Cerebellar nuclear complex (tissue), 1 donor: ENCODE results near the gene C2orf81.

Experiments used
- DNase-seq, 2 experiments: peaks; one replicate each; lab custom pipeline; 2025; lab: John Stamatoyannopoulos, UW

The C2orf81 gene

DNA sequence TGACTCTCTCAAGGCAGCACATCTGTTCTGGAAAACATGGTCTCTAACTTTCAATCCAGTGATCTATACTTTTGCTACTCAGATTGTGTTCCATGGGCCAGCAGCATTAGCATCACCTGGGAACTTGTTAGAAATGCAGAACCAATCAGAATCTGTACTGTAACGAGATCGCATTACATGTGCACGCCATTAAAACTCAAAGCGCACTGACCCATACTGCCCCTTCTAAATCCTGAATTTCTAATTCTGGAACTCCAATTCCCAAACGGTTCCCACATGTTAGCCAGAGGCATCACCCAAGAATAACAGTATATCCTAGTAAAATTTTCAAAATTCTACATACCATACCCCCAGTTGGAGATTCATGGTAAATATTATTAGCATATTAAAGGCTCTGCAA, 30.8 kb downstream of the C2orf81 start:
- DNase-seq: no peak

DNA sequence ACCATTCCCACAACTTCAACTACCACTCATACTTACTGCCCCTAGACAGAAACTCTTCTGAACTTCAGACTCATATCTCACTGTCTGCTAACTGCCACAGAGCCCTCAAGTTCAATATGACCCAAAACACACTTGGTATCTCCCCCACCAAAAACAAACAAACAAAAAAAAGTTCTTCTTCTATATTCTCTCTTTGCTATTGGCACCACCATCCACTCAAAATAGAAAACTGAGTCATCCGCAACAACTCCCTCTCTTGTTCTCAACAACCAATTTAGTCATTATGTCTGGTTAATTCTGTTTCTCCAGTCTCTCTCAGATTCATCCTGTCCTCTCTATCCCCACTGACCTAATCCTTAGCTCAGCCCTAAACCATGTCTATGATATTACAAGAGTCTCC, 34.1 kb downstream of the C2orf81 start:
- DNase-seq: no peak

DNA sequence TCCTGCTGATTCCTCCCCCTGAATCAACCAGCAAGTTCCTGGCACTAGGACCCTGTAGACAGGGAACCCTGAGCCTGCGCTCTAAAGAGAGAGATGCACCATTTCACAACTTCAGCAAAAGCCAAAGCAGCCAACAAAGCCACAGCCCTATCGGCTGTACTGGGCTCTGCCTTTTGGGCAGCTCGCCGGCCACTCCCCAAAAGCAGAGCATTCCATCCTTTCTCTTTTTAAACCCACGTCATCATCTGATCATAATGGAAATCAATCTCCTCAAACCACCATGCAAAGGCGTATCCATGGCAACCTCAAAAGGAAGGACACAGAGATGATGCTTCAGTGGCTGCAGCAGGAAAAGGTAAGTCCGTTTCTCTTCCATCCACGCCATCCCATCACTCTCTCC, 36.0 kb downstream of the C2orf81 start:
- DNase-seq: no peak

DNA sequence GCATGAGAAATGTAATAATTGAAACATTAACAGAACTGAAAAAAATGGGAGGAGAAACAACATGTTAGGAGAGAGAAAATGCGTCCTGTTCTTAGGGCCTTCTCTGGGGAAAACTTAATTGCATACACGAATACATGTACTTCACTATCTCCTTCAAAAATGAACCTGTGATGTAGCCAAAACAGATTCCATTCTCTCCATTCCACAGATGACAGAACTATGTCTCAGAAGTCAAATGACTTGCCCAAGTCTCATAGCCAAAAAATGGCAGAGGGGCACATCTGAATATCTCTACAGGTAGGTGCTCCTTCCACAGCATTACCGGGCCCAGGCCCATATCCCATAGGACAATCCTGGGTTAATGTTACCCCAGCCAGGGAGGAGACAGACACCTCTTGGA, 37.4 kb downstream of the C2orf81 start:
- DNase-seq: no peak

DNA sequence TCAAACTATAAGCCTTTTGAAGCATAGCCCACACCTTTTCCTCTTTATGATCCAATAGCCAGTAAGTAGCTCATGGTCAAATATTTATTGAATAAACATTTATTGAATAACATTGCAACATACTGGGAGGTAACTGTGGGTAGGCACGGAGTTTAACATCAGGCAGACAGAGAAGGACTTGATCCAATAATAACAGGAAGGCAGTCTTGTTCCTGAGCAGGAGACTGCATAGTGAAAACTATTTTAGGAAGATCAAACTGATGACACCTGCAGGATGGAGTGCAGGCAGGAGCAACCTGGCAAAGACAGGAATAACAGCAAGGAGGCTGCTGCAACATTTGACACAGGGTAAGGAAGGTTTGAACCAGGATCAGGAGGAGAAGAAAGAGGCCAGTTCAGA, 38.2 kb downstream of the C2orf81 start:
- DNase-seq: no peak

DNA sequence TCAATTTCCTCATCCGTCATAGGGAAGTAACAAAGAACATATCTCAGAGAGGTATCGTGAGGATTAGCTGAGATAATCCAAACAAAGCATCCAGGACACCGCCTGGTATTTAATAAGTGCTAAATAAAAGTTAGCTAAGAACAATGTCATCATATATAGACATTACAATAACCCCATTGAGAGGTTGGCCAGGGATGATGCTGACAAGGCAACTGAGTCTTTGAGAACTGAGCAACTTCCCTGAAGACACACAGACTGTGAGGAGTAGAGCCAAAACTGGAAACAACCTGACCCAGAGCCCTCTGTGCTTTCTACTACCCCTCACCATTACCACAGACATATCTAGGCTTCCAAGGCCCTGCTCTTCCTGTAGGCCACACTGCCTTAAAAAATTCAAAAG, 39.7 kb downstream of the C2orf81 start:
- no peak for DNase-seq

DNA sequence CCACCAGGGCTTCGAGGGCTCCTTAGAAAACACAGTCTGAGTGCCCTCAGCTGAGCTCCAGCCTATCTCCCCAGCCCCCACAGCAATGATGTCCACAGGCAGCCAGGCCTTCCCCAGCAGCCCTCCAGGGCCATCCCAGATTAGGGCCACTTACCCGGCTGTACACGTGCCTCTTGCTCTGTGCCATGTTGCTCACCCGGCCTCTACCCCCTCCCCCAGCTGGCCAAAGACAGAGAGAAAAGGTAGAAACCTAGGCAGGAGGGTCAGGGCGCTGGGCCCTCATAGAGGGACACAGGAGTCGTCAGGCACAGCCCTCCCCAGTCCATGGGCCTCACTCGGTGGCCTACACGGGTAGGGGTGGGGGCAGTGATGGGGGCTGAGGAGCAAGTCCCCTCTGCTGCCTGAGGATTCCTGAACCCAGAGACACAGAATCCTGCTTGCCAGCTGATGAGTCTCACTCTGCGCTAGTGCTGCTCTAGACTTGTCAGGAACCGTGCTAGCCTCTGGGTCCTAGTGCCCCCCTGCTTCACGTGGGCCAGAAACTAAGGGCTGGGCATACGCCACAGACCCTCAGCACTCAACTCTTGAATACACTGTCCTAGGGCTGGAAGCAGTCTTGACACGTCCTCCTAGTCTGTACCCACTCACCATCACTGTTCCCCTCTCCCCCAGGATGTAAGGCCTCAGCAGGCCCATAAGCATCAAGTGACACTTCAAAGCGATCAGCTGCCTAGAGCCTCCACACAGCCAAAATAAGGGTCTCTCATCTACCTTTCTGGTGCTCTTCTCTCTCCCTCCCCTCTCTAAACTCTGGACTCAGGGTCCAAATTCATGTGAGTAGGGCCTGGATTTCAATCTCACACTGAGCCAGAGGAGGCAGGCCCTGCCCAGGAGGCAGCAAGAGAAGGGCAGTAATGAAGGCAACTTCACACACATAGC, 41.3 kb downstream of the C2orf81 start, which contains the start of gene DCTN1:
Gene DCTN1 (minus strand): TSS at position 461 of the 939 bp plus-strand sequence. CDS start 274 bp downstream, at position 187.
- peak; percentile 10 to 56 for DNase-seq

DNA sequence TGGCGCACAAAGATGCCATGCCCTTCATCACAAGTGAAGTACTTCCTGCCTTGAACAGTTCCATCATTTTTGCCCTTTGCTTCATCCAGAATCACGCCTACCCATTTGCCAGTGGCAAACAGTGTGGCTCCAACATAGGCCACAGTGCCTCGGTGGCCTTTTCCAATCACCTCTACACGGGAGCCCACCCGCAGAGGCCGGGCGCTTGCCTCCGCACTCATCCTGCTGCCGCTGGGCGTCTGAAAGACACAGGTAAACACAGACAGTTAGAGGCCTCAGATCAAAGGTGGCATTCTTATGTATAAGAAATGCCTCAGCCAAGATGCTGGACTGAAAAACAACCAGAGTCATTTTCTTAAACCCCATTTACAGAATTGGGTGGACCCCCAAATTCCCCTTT, 43.4 kb downstream of the C2orf81 start:
- DNase-seq: no peak

DNA sequence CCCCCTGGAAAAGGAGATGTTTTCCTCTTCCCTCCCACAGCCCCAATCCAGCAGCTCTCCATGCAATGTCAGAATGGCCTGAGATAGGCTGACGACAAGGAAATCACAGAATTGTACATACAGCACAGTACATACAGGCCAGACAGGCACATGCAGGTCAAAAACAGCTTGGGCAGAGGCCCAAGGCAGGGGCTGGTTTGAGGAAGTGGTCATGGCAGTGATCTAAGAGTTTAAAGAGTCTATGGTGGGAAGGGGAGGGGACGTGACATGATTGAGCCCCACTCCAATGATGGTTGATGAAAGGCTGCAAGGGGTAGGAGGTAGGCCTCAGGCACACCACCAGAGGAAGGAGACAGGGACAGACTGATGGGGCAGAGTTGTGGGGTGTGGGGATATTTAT, 45.6 kb downstream of the C2orf81 start:
- DNase-seq: no peak

DNA sequence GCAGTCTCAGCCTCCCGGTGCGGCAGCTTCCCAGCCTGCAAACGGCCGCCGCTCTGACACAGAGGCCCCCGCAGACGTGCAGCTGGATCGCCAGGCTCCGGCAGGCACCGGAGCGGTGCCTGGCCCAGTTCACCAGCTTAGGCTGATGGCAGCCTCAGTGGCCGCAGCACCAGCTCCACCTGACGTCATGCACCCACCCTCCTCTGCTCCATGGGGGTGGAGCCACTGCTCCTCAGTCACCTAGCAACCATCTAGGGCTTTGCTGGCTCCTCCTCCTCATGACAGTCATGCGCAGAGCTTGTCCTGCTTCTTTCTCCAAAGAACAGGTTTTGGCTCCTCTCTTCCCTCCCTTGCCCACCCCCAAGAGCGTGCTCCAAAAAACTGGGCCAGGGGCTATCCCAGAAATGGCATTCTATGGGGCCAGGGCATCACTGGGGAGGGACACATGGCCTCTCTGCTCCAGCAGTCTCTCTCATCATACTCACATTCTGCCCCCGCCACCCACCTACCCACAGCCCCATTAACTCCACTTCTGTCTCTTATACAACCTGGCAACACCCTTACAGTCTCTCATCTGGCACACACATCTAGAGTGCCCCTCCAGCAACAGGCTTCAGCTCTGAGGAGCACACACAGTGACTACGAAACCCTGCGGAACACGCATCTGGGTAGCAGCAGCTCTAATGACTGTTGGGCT, 46.8 kb downstream of the C2orf81 start:
- peak; percentile 94 to 99 for DNase-seq

DNA sequence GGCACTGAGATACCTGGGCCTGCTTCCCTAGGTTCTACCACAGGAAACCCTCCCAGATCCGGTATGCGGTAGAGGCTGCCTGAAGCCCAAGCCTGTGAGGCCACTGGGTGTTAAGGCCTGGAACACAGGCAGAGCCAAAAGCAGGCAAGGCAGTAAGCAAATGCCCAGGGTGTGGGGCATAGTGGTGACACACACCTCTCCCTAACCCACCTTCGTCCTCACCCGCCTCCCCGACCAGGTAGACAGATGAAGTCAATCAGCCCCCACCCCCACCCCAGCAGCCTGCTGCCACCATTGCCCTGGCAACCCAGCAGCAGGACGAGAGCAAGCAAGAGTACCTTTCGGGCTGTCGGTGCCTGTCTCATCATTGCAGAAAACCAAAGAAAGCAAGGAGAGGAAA, 47.4 kb downstream of the C2orf81 start:
- DNase-seq: no peak

DNA sequence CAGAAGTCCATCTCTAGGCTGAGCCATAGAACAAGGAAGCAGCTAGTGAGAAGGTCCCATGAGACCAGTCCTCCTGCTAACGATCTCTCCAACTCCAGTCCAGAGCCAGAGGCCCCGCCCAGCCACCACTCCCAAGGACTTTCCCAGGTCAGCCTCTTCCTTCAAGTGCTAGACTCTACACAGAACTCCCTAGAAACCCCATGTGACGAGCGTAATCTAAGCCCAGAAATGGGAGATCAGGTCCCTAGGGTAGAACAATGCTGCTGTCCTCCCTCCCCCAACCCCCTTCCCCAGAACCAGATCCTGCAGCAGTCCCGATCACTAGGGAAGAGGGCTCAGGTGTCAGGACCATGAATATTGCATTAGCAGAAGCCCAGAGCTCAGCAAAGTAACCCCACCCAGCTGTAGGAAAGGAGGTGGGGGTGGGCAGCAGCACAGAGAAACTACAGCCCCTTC, 48.2 kb downstream of the C2orf81 start:
- no peak for DNase-seq

DNA sequence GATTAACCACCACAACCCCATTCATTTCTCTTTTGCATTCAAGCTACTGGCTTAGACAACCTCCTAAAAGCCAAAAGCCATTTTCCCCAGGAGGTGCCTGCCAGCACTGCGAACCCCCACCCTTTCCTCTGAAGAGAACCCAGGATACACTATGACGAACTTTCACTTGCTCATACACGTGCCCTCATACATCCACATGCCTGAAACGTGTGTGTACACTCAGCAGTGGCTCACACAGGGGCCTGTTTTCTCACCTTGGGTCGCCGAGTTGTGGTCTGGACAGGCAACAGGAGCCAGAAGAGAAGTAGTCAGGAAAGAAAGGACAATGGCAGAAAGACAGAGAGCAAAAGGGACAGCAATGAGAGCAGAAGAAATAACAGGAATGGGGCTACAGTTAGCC, 48.7 kb downstream of the C2orf81 start:
- no peak for DNase-seq

DNA sequence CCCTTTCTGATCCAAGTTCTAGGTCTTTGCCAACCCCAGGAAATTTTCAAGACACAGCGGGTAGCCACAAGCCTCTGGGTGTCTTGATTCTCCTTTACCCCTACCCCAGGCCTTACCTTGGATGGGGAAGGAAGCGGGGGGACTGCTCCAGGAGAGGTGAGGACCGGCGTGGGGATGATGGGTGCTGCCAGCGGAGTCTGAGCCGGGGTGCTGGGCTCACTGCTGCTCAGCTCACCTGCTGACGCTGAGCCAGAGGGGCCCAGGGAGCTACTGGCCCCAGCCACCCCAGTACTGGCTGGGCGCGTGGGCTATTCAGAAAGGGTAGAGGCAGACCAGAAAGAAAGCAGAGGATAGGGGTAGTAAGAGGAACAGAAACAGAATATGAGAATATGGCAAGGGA, 50.0 kb downstream of the C2orf81 start:
- no peak for DNase-seq

DNA sequence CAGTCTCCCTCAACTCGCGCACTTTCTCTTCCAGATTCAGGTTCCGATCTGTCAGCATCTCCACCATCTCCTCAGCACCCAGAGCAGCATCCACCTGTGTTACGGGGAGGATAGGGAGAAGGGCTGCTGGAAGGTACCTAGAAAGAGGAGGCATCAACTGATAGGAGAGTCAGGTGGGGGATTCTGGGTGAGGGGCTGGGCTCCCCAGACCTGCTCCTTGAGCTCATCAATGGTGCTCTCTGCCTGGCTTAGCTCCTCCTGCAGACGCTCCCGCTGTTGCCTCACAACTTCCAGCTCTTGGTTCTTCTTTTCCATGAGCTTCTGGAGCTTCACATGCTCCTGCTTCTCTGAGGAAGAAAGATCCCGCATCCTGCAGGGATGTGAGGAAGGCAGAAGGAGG, 51.4 kb downstream of the C2orf81 start:
- no peak for DNase-seq

DNA sequence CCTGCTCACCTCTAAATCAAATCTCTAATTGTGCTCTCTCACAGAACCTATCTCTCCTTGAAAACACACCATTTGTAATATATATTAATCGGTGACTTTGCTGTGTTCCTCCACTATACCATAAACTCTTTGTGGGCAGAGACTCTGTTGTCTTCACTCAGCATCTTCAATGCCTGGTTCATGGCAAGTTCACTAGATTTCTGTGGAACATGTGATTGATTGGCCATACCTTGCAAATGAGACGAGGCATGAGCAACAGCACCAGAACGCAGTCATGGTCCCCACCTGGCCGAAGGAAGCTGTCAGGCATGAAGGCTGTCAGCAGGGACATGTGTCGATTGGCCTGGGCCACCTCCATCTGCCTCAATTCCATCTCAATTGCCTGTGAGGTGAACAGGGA, 52.9 kb downstream of the C2orf81 start:
- DNase-seq: no peak

DNA sequence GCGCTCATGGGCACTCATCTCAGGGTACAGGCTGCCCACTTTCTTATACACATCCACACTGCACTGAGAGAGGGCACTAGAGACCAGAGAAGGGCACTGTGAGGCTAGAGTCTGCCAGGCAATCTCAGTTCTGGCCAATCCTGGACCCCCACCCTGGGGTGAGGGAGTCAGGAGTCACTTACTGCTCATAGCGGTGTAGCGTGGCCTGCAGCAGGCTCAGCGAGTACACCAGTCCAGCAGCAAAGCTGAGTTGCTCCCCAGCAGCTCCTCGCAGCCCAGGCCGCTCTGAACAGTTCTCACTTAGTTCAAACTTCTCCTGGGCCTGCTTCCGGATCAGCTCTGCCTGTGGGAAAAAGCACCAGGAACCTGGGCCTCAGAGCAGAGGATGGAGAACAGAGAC, 53.6 kb downstream of the C2orf81 start:
- DNase-seq: no peak

DNA sequence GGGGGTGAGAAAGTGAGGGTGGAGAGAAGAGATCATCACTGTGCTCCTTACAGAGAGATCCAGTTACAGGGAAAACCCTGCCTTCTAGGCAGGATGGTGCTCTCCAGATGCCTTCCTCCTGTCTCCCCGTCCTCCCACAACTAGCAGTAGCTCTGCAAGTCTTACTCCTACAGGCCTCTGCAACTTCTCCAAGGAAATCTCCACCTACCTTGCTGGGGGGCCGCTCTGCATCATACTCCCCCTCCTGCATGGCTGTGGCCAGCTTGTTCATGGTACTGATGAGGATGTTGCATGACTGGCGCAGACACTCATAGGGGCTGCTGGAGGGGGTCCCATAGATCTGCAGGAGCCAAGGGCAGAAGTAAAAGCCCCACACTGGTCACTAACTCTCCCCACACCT, 55.4 kb downstream of the C2orf81 start:
- DNase-seq: no peak

DNA sequence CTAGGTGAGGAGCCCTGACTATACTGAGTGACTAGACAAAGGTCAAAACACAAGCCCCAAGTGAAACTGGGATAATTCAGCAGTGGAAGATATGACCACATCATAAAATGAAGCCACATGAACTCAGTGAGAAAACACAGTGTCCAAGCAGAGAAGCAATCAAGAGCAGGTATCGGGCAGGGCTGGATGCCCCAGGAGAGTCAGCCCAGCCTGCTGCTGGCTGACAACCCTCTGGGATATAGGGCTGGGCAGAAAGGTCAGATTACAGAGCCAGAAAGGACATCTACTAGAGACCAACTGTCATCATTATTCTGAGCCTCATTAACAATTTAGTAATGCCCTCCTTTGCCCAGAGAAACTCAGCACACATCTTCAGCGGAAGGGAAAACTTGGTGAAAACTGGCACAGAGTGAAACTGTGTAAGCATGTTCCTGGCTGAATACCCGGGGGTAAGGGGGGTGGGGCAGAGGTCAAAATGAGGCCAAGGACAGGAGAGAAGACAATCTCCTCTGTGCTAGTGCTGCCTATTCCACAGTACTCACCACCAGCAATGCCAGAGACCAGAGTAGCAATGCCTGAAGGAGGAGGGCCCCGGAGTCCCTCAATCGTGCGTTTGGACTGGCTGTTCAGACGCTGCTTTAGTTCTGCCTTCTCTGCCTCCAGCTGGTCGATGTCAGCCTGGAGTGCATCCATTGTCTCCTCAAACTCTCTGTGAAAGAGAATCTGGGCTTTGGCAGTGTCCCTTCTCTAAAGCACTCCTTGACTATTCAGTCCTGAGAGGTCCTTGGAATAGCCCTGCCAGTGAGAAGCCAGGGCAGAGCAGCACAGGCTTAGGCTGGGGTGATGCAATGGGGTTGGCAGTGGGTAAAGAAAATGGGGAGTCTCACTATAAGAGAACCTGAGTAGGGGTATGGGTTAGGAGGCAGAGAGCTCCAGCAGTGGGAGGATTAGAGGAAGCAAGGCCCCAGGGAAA, 56.6 kb downstream of the C2orf81 start:
- no peak for DNase-seq
